WI38 (cell line): ENCODE data around the gene KLHL11.
"Not testable (repeated sequence)": the region's sequence is repeated elsewhere in the genome, so short reads cannot be mapped to it uniquely, and the experiment has no call there.

Experiments
- H3K4me3 ChIP-seq: 2 replicates; pipeline ENCODE4 v1.5.1; 2011; ENCODE audit warnings: low read depth, mild to moderate bottlenecking, control low read depth, low read length
- CTCF ChIP-seq: IDR thresholded peaks from 2 replicates; pipeline ENCODE4 v1.5.1; 2012; ENCODE audit warnings: low read depth, mild to moderate bottlenecking, control low read depth, low read length

The KLHL11 gene

GRCh38 chr17:41885733-41886132 lies 20.5 kb upstream of the KLHL11 start:
- no peak overlapping the region for H3K4me3 ChIP-seq
- no peak for TF ChIP-seq CTCF

- H3K4me3 ChIP-seq = no peak overlapping the region
- TF ChIP-seq CTCF = no peak
These were observed 17.5 kb upstream of the KLHL11 start for GRCh38 chr17:41882756-41883155.

- H3K4me3 ChIP-seq = no peak overlapping the region
- no peak for TF ChIP-seq CTCF
These were observed 14.9 kb upstream of the KLHL11 start for GRCh38 chr17:41880130-41880529.

- not testable (repeated sequence) for H3K4me3 ChIP-seq
These were observed 9.1 kb upstream of the KLHL11 start for GRCh38 chr17:41874293-41874670.

- H3K4me3 ChIP-seq = no peak overlapping the region
- TF ChIP-seq CTCF = no peak
These were observed 8.5 kb upstream of the KLHL11 start for GRCh38 chr17:41873559-41874292.

GRCh38 chr17:41871789-41872188 lies 6.6 kb upstream of the KLHL11 start:
- TF ChIP-seq CTCF = no peak
- no peak overlapping the region for H3K4me3 ChIP-seq

GRCh38 chr17:41870627-41871026 lies 5.4 kb upstream of the KLHL11 start:
- TF ChIP-seq CTCF = no peak
- no peak overlapping the region for H3K4me3 ChIP-seq

- no peak for TF ChIP-seq CTCF
- no peak overlapping the region for H3K4me3 ChIP-seq
These were observed 4.9 kb upstream of the KLHL11 start for GRCh38 chr17:41870097-41870496.
